Kidney epithelial cell (primary cell): ENCODE measurements around the gene PAX7. TPM values are rescaled to one million over a fixed set of nuclear protein-coding genes. Genes with fewer than 3 reads are reported as not detected.

ENCODE experiments used
- DNase-seq: peaks from one replicate; pipeline ENCODE4 v3.0.0-alpha.2; 2010; ENCODE audit warnings: low read depth
- H3K27me3 ChIP-seq: 2 replicates; pipeline ENCODE4 v1.6.0; 2011; ENCODE audit warnings: low read length; ENCODE audit not compliant: control insufficient read depth, insufficient read depth
- H3K36me3 ChIP-seq: 2 replicates; pipeline ENCODE4 v1.5.1; 2011; ENCODE audit warnings: low read length; ENCODE audit not compliant: control insufficient read depth, insufficient read depth
- H3K4me3 ChIP-seq: 2 replicates; pipeline ENCODE4 v1.5.1; 2011; ENCODE audit warnings: low read depth, mild to moderate bottlenecking, control low read depth, low read length
- CTCF ChIP-seq: IDR thresholded peaks from 2 replicates; pipeline ENCODE4 v1.5.1; 2011; ENCODE audit warnings: mild to moderate bottlenecking, moderate library complexity, low read length, control low read depth, inconsistent platforms; ENCODE audit not compliant: insufficient read depth, poor library complexity, severe bottlenecking
- total RNA-seq: library from RNA; depleted of rRNA; stranded (reverse); fragments of >200 nt; gene quantifications from 2 replicates; pipeline ENCODE4 v1.2.3, GENCODE V29; 2015

Gene PAX7
- total RNA-seq, 1 donor from 2014 or later, result not detected

- no peak for DNase-seq
- Histone ChIP-seq H3K27me3 (peaks cover 16% of the 10 kb centered on the region), H3K36me3 (no peaks in the 10 kb centered on the region), H3K4me3 (no peak overlapping the region)
- TF ChIP-seq CTCF, result no peak
Measured at GRCh38 chr1:18711536-18712251, 81.0 kb downstream of the PAX7 start.

DNA sequence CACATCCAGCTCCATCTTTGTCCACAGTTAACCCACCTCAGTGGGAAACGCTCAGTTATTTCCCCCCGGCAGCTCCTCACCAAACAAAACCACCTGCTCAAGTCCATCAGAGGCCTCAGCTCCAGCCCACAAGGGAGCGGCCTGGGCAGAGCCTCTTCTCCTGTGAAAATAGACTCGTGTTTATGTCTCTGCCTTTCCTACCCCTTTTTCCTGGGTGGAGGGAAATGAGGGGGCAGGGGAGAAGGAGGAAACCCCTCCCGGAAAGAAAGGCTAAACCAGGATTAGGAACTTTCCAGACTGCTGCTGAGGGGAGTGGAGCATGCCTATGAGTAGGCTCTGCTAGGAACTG lies 81.6 kb downstream of the PAX7 start:
- DNase-seq, result no peak
- no peak overlapping the region for H3K4me3 ChIP-seq
- peaks cover 20% of the 10 kb centered on the region for H3K27me3 ChIP-seq
- H3K36me3 ChIP-seq, result no peaks in the 10 kb centered on the region
- TF ChIP-seq CTCF, result no peak

DNA sequence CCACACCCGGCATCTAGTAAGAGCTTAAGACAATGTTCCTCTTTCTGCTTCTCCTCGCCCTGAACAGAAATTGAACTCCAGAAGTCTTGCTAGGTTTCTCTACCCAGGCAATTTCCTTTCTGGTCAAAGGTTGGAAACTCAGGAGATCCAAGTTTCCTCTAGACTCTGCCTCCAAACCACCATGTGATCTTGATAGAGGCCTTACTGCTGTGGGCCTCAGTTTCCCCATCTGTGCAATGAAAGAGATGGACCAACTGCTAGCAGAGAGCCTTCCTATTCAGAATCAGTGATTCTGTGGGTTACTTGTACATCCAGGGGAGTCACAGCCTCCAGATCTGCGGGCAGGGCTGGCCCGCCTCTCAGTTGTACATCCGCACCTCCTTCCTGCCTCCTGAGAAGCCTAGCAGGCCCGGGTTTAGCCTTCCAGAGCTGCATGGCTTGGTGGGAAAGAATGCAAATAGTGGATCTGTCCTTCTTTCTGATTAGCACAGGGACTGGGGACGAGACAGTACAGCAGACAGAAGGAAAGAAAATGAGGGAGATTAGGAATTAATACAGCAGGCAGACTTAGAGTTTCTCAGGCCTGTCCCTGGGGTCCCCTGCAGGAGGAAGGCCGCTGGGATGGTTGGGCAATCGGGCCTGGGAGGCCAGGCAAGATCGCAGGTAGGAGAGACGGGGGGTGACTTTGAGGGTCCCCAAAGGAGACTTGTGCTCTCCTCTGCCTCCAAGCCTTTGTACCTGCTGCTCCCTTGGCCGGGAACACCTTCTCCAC lies 83.9 kb downstream of the PAX7 start:
- H3K4me3 ChIP-seq, result no peak overlapping the region
- H3K36me3 ChIP-seq, result no peaks in the 10 kb centered on the region
- no peak for DNase-seq
- no peak for TF ChIP-seq CTCF
- H3K27me3 ChIP-seq, result peaks cover 36% of the 10 kb centered on the region

- no peak overlapping the region for H3K4me3 ChIP-seq
- TF ChIP-seq CTCF, result no peak
- H3K36me3 ChIP-seq, result no peaks in the 10 kb centered on the region
- DNase-seq, result no peak
- peaks cover 53% of the 10 kb centered on the region for H3K27me3 ChIP-seq
Measured at GRCh38 chr1:18716112-18716784, 85.6 kb downstream of the PAX7 start.

GRCh38 chr1:18716785-18717678 lies 86.4 kb downstream of the PAX7 start:
- TF ChIP-seq CTCF, result no peak
- Histone ChIP-seq H3K4me3 (no peak overlapping the region), H3K27me3 (peaks cover 56% of the 10 kb centered on the region), H3K36me3 (no peaks in the 10 kb centered on the region)
- DNase-seq, result no peak
